ENCODE results near the gene BAHCC1. TPM values are rescaled to one million over a fixed set of nuclear protein-coding genes. Genes with fewer than 3 reads are reported as not detected.
A peak's percentile ranks its signal among the peaks of the same experiment; 100 is the strongest.

BAHCC1 gene
- total and polyA plus RNA-seq, 2 donors (not counting 3 experiments of a cell fraction or from before 2014, with no cell fraction given) = 4.7 to 11.6 TPM

- ChIA-PET POLR2A (no interaction called here), CTCF (interaction anchor here (6.8 kb wide), 1 partner anchor 232 kb away, joined by 117 read pairs; no protein-coding TSS in a partner anchor)
- Histone ChIP-seq H3K36me3 (ENCODE audit: control insufficient read depth in 2 of 2, extremely low read depth in 1 of 2, insufficient read depth in 2 of 2, low read length in 2 of 2) (no peaks in the 10 kb centered on the region), H3K79me2 (ENCODE audit: control insufficient read depth, insufficient read depth, low read length) (no peaks in the 10 kb centered on the region), H3K27me3 (ENCODE audit: control insufficient read depth in 2 of 2, insufficient read depth in 2 of 2, low read length in 2 of 2) (peaks cover 4% of the 10 kb centered on the region in 2 experiments), H3K4me1 (ENCODE audit: control insufficient read depth, extremely low read depth, insufficient read depth, low read length) (peaks cover 14% of the 10 kb centered on the region), H3K4me3 (replicated peaks in 1 of 3; ENCODE audit: insufficient read depth in 1 of 3, low read depth in 1 of 3, low read length in 3 of 3) (no peak overlapping the region), H2AFZ (ENCODE audit: low read depth, low read length) (no peak overlapping the region), H3K9me1 (replicated peaks; ENCODE audit: control insufficient read depth, extremely low read depth, insufficient read depth, low read length) (no peaks in the 10 kb centered on the region), H3K27ac (ENCODE audit: insufficient read depth, low read depth, low read length) (no peak overlapping the region), H4K20me1 (replicated peaks; ENCODE audit: control insufficient read depth, extremely low read depth, insufficient read depth, low read length) (no peaks in the 10 kb centered on the region), H3K4me2 (ENCODE audit: insufficient read depth, low read length) (no peak overlapping the region), H3K9me3 (replicated peaks; ENCODE audit: control insufficient read depth, insufficient read depth, low read length) (no peaks in the 10 kb centered on the region), H3K9ac (replicated peaks; ENCODE audit: extremely low read depth, insufficient read depth, low read length) (no peak overlapping the region)
- TF ChIP-seq POLR2AphosphoS5 (IDR thresholded peaks at IDR 0.05; ENCODE audit: insufficient read depth, low read depth, low read length) (no peak), FOS (IDR thresholded peaks at IDR 0.05; ENCODE audit: borderline replicate concordance, insufficient read depth, low read length) (no peak)
- DNase-seq (ENCODE audit: low read depth, low spot score) (no peak), FAIRE-seq (no peak)
- no TSS peak for BruUV-seq (replicated peaks)
- intact Hi-C loops (cut with micrococcal nuclease) = no loop called here
- dilution Hi-C loops (cut with MboI; ENCODE audit: extremely low pct_ligation_motif_present, low sequenced_read_pairs) = no loop called here
These were observed 91.8 kb downstream of the BAHCC1 start for GRCh38 chr17:81487089-81487486.

GRCh38 chr17:81487487-81488275, 92.4 kb downstream of the BAHCC1 start:
- CTCF ChIA-PET = interaction anchor here (1.3 kb wide), 1 partner anchor 233 kb away, joined by 3 read pairs; no protein-coding TSS in a partner anchor
- Histone ChIP-seq H2AFZ (ENCODE audit: low read depth, low read length) (peak overlapping the region; percentile 76), H3K9ac (replicated peaks; ENCODE audit: extremely low read depth, insufficient read depth, low read length) (peak overlapping the region; percentile 76), H3K27ac (ENCODE audit: insufficient read depth, low read depth, low read length) (peak overlapping the region; percentile 80), H3K36me3 (ENCODE audit: control insufficient read depth in 2 of 2, extremely low read depth in 1 of 2, insufficient read depth in 2 of 2, low read length in 2 of 2) (no peaks in the 10 kb centered on the region), H3K9me1 (replicated peaks; ENCODE audit: control insufficient read depth, extremely low read depth, insufficient read depth, low read length) (no peaks in the 10 kb centered on the region), H3K4me3 (replicated peaks in 1 of 3; ENCODE audit: insufficient read depth in 1 of 3, low read depth in 1 of 3, low read length in 3 of 3) (peak overlapping the region; percentile 42 to 50 (median 43)), H3K9me3 (replicated peaks; ENCODE audit: control insufficient read depth, insufficient read depth, low read length) (no peaks in the 10 kb centered on the region), H3K4me2 (ENCODE audit: insufficient read depth, low read length) (peak overlapping the region; percentile 62), H3K79me2 (ENCODE audit: control insufficient read depth, insufficient read depth, low read length) (no peaks in the 10 kb centered on the region), H3K27me3 (ENCODE audit: control insufficient read depth in 2 of 2, insufficient read depth in 2 of 2, low read length in 2 of 2) (peaks cover 5 to 6% of the 10 kb centered on the region in 2 experiments), H3K4me1 (ENCODE audit: control insufficient read depth, extremely low read depth, insufficient read depth, low read length) (peaks cover 14% of the 10 kb centered on the region), H4K20me1 (replicated peaks; ENCODE audit: control insufficient read depth, extremely low read depth, insufficient read depth, low read length) (no peaks in the 10 kb centered on the region)
- DNase-seq (ENCODE audit: low read depth, low spot score) (peak; percentile 59), FAIRE-seq (peak; percentile 83)
- dilution Hi-C loops (cut with MboI; ENCODE audit: extremely low pct_ligation_motif_present, low sequenced_read_pairs) = no loop called here
- peak; percentile 91 for TF ChIP-seq POLR2A (IDR thresholded peaks at IDR 0.05; ENCODE audit: low read depth, low read length)
- peak; percentile 10 for TF ChIP-seq MAX (IDR thresholded peaks at IDR 0.05; ENCODE audit: insufficient read depth, insufficient read length)
- TF ChIP-seq FOS (IDR thresholded peaks at IDR 0.05; ENCODE audit: borderline replicate concordance, insufficient read depth, low read length) = no peak
- no peak for TF ChIP-seq GATA2 (IDR thresholded peaks at IDR 0.05; ENCODE audit: insufficient read depth, insufficient read length, low read depth, low read length)
- no peak for TF ChIP-seq CTCF (IDR thresholded peaks at IDR 0.05; ENCODE audit: extremely low read depth in 1 of 2, insufficient read depth in 1 of 2, low read depth in 1 of 2, low read length in 2 of 2)
- no peak for TF ChIP-seq JUN (IDR thresholded peaks at IDR 0.05; ENCODE audit: borderline replicate concordance, insufficient read depth, insufficient read length, low read depth)
- TF ChIP-seq POLR2AphosphoS5 (IDR thresholded peaks at IDR 0.05; ENCODE audit: insufficient read depth, low read depth, low read length) = peak; percentile 97
- TF ChIP-seq EZH2 (IDR thresholded peaks at IDR 0.05; ENCODE audit: borderline replicate concordance, low read depth, low read length, severe bottlenecking) = no peak
- TF ChIP-seq MYC (IDR thresholded peaks at IDR 0.05; ENCODE audit: low read depth, low read length) = no peak
- intact Hi-C loops (cut with micrococcal nuclease) = loop anchor here (2.0 kb wide), 1 partner anchor 19 kb away; no protein-coding TSS in a partner anchor
- POLR2A ChIA-PET = no interaction called here
- no TSS peak for BruUV-seq (replicated peaks)

Data from endothelial cell of umbilical vein (primary cell).